DOHH2 (cell line): ENCODE measurements around the gene SAT2.

ENCODE experiments used
- H3F3A ChIP-seq: fragments of 200-600 bp; sonication (generic), shearing (Covaris generic); 2 replicates; pipeline ENCODE4 v1.6.0; 2016; ENCODE audit warnings: antibody characterized with exemption, mild to moderate bottlenecking; ENCODE audit not compliant: control insufficient read depth, insufficient read depth
- H3K27ac ChIP-seq: fragments of 200-600 bp; sonication (generic); 2 replicates; pipeline ENCODE4 v1.5.1; 2014; ENCODE audit warnings: low read depth, mild to moderate bottlenecking, low read length, moderate library complexity
- H3K27me3 ChIP-seq: fragments of 200-600 bp; sonication (generic); 2 replicates; pipeline ENCODE4 v1.6.1; 2014; ENCODE audit warnings: mild to moderate bottlenecking, low read length, mixed read lengths; ENCODE audit not compliant: control insufficient read depth
- H3K36me3 ChIP-seq: fragments of 200-600 bp; sonication (generic); 2 replicates; pipeline ENCODE4 v1.6.1; 2014; ENCODE audit warnings: mild to moderate bottlenecking, low read length, moderate library complexity, mixed read lengths; ENCODE audit not compliant: control insufficient read depth
- H3K4me1 ChIP-seq: fragments of 200-600 bp; sonication (generic); 2 replicates; pipeline ENCODE4 v1.6.1; 2014; ENCODE audit warnings: mild to moderate bottlenecking, low read length, mixed read lengths; ENCODE audit not compliant: control insufficient read depth
- H3K4me2 ChIP-seq: fragments of 200-600 bp; sonication (generic); 2 replicates; pipeline ENCODE4 v1.6.0; 2014; ENCODE audit warnings: mild to moderate bottlenecking, low read length, moderate library complexity
- H3K4me3 ChIP-seq: fragments of 200-600 bp; sonication (generic); 2 replicates; pipeline ENCODE4 v1.5.1; 2014; ENCODE audit warnings: mild to moderate bottlenecking, low read length, mixed read lengths
- H3K79me2 ChIP-seq: fragments of 200-600 bp; sonication (generic); 2 replicates; pipeline ENCODE4 v1.6.1; 2014; ENCODE audit warnings: mild to moderate bottlenecking, low read length, mixed read lengths; ENCODE audit not compliant: control insufficient read depth
- H3K9me2 ChIP-seq: fragments of 200-600 bp; sonication (generic); replicated peaks from 2 replicates; pipeline ENCODE4 v1.6.1; 2014; ENCODE audit warnings: mild to moderate bottlenecking, low read length, mixed read lengths; ENCODE audit not compliant: control insufficient read depth
- H3K9me3 ChIP-seq: fragments of 200-600 bp; sonication (generic); 2 replicates; pipeline ENCODE4 v1.6.1; 2014; ENCODE audit warnings: antibody characterized with exemption, low read length, mixed read lengths; ENCODE audit not compliant: control insufficient read depth, insufficient read depth
- H4K20me1 ChIP-seq: fragments of 200-600 bp; sonication (generic); 2 replicates; pipeline ENCODE4 v1.6.0; 2014; ENCODE audit warnings: low read depth, mild to moderate bottlenecking, antibody characterized with exemption, low read length, moderate library complexity; ENCODE audit not compliant: control insufficient read depth, insufficient read depth
- EZH2phosphoT487 ChIP-seq: fragments of 200-600 bp; sonication (generic); IDR thresholded peaks from 2 replicates; pipeline ENCODE4 v1.6.1; 2017; ENCODE audit warnings: borderline replicate concordance, mild to moderate bottlenecking, antibody characterized with exemption, low read length, moderate library complexity, mixed read lengths
- TF ChIP-seq, protein P1 (sequence below): fragments of 200-600 bp; sonication (generic); IDR thresholded peaks from one replicate; pipeline ENCODE4 v1.5.1; 2014; ENCODE audit warnings: antibody characterized with exemption, mild to moderate bottlenecking, low read depth, low read length; ENCODE audit not compliant: poor library complexity, severe bottlenecking

The SAT2 gene

DNA sequence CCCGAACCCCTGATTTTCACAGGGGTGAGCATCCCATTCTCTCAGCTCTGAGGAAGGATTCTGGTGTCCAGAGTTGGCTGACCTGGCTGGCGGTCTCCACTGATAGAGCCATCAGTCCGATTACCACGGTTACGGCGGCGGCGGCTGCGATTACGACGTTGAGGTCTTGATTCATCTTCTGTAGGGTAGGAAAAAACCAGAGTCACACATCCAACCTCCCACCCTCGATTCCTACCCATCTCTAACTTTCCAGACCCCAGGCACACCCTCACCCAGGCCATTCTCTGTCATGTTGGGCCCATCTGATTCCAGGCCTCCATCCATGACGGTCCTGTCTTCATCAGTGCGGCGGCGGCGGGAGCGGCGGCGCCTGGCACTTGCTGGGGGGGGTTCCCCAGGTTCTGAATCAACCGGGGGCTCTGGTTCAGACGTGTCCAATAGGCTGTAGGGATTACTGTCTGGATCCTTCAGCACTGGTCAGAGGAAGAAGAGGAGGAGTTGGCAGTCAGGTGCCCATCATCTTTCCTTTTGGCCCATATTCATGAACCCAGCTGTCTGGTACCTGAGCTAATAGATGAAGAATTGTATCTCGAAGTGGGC, 35.1 kb downstream of the SAT2 start:
- no peaks in the 10 kb centered on the region for H3K79me2 ChIP-seq
- no peaks in the 10 kb centered on the region for H3K9me3 ChIP-seq
- no peaks in the 10 kb centered on the region for H3K9me2 ChIP-seq
- no peak overlapping the region for H3K4me3 ChIP-seq
- H3K36me3 ChIP-seq, result peaks cover 89% of the 10 kb centered on the region
- peaks cover 3% of the 10 kb centered on the region; the same call in 1 of the 2 replicates for H3F3A ChIP-seq
- TF ChIP-seq, protein P1, sequence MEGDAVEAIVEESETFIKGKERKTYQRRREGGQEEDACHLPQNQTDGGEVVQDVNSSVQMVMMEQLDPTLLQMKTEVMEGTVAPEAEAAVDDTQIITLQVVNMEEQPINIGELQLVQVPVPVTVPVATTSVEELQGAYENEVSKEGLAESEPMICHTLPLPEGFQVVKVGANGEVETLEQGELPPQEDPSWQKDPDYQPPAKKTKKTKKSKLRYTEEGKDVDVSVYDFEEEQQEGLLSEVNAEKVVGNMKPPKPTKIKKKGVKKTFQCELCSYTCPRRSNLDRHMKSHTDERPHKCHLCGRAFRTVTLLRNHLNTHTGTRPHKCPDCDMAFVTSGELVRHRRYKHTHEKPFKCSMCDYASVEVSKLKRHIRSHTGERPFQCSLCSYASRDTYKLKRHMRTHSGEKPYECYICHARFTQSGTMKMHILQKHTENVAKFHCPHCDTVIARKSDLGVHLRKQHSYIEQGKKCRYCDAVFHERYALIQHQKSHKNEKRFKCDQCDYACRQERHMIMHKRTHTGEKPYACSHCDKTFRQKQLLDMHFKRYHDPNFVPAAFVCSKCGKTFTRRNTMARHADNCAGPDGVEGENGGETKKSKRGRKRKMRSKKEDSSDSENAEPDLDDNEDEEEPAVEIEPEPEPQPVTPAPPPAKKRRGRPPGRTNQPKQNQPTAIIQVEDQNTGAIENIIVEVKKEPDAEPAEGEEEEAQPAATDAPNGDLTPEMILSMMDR, result no peak
- TF ChIP-seq EZH2phosphoT487, result no peak
- H4K20me1 ChIP-seq, result no peaks in the 10 kb centered on the region
- no peak overlapping the region for H3K4me2 ChIP-seq
- H3K4me1 ChIP-seq, result no peaks in the 10 kb centered on the region
- H3K27me3 ChIP-seq, result no peaks in the 10 kb centered on the region
- H3K27ac ChIP-seq, result no peak overlapping the region

DNA sequence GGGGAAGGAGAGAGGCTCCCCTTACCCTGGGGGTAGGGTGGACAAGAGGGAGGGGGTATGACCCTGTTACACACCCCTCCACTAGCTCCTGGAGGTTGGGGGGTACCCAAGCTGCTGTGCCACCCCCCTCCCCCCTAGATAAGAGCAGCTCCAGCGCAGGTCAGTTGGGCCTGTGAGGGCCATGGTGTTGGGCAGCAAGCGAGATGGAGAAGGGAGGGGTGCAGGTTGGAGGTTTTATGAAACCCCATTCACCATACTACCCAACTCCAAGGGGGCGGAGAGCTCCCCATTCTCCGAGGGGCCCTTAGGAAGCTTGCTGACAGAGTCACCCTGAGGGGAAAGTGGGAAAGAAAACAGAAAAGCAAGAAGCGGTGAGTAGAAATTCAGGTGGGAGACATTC, 36.0 kb downstream of the SAT2 start:
- Histone ChIP-seq H3K36me3 (peaks cover 91% of the 10 kb centered on the region), H3F3A (peaks cover 3% of the 10 kb centered on the region; the same call in 1 of the 2 replicates)

DNA sequence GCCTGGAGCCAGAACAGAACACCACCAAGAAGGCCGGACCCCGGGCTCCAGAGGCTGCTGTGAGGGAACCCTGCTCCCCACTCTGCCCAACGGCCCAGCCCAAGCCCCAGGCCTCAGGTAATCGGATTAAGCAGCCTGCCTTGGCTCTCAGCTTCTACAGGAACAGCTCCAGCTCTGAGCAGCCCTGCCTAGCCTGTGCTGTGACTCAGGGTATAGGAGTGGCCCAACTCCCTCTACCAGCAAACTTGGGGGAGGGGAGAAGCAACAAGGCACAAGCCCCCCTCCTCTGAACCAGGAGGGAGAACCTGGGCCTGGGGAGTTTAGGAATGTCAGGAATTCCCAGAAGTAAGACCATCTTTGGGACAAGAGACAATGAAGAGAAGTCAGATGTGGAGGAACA, 36.9 kb downstream of the SAT2 start:
- Histone ChIP-seq H3K27me3 (no peaks in the 10 kb centered on the region), H3K4me1 (peaks cover 2% of the 10 kb centered on the region), H3K9me3 (no peaks in the 10 kb centered on the region), H3K27ac (no peak overlapping the region), H3K4me2 (no peak overlapping the region), H3K79me2 (peaks cover 8% of the 10 kb centered on the region), H3F3A (peaks cover 3% of the 10 kb centered on the region; the same call in 1 of the 2 replicates), H3K36me3 (peaks cover 89% of the 10 kb centered on the region), H4K20me1 (no peaks in the 10 kb centered on the region), H3K9me2 (no peaks in the 10 kb centered on the region), H3K4me3 (no peak overlapping the region)
- TF ChIP-seq EZH2phosphoT487, result no peak
- TF ChIP-seq, protein P1, result no peak

More for the DNA sequence above, 36.0 kb downstream of the SAT2 start:
- Histone ChIP-seq H3K79me2 (peaks cover under 1% of the 10 kb centered on the region; the same call in 1 of the 2 replicates), H3K4me1 (no peaks in the 10 kb centered on the region), H3K27ac (no peak overlapping the region), H3K9me3 (no peaks in the 10 kb centered on the region), H3K27me3 (no peaks in the 10 kb centered on the region), H3K9me2 (no peaks in the 10 kb centered on the region), H4K20me1 (no peaks in the 10 kb centered on the region), H3K4me2 (no peak overlapping the region), H3K4me3 (no peak overlapping the region)
- TF ChIP-seq EZH2phosphoT487, result no peak
- TF ChIP-seq, protein P1, result no peak
